HG03558 (cell line): ENCODE results near the gene ADGRE3.
A peak's percentile ranks its signal among the peaks of the same experiment; 100 is the strongest.

ENCODE experiments used
- ATAC-seq: cut with Tn5 transposase; IDR thresholded peaks from one replicate; pipeline ENCODE4 v1.9.1; 2021; ENCODE audit warnings: moderate number of reproducible peaks; ENCODE audit not compliant: unreplicated experiment; ENCODE audit errors: extremely low read depth

Gene ADGRE3, protein sequence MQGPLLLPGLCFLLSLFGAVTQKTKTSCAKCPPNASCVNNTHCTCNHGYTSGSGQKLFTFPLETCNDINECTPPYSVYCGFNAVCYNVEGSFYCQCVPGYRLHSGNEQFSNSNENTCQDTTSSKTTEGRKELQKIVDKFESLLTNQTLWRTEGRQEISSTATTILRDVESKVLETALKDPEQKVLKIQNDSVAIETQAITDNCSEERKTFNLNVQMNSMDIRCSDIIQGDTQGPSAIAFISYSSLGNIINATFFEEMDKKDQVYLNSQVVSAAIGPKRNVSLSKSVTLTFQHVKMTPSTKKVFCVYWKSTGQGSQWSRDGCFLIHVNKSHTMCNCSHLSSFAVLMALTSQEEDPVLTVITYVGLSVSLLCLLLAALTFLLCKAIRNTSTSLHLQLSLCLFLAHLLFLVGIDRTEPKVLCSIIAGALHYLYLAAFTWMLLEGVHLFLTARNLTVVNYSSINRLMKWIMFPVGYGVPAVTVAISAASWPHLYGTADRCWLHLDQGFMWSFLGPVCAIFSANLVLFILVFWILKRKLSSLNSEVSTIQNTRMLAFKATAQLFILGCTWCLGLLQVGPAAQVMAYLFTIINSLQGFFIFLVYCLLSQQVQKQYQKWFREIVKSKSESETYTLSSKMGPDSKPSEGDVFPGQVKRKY

DNA sequence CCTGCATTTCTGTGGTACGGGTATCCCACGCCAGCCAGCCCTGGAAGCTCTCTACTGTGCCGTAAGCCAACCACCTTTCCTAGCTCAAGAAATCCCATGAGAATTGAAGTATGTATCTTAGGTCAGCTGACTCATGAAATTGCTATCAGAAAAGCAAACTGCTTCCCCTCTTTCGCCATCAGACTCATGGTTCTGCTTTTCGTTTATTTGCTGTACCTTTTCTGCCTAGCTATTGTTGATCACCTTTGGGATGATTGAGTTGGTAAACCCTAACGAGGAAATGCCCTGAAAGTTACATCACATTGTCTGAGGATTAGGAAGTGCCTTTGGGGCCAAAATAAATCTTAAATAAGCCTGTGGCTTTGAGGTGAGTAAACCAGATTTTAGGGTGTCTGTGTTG lies at the start of gene ADGRE3:
Gene ADGRE3, minus strand, starts transcription at position 81 of the 400 bp plus-strand sequence. Its CDS starts 74 bp downstream, at position 7.
- no peak for ATAC-seq

DNA sequence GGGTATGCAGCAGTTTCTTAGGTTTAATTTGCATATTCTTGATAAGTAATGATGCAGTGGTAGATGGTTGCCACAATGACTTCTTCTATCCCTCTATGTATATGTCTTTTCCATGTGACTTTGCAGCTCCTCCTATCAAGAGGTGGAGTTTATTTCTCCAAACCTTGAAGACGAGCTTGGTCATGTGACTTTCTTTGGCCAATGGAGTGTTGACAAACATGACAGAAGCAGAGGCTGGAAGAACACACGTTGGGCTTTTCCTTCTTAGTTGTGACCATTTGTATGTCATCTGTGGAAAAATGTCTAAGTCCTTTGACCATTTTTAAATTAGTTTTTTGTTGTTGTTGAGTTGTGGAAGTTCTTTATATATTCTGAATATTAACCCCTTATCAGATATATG lies 47.5 kb upstream of the ADGRE3 start:
- ATAC-seq, result no peak

DNA sequence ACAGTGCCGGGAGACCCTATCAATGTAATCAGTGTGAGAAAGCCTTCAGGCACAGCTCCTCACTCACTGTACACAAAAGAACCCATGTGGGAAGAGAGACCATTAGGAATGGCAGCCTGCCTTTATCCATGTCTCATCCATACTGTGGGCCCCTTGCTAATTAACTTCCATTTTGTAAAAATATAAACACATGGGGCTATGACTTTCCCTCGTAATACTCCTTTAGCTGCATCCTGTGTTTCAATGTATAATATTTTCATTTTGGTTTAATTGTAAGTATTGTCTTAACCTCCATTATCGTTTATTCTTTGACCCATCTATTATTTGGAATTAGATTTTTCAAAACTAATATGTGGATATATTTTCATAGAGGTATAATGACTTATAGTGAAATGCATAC lies 44.5 kb upstream of the ADGRE3 start:
- no peak for ATAC-seq

DNA sequence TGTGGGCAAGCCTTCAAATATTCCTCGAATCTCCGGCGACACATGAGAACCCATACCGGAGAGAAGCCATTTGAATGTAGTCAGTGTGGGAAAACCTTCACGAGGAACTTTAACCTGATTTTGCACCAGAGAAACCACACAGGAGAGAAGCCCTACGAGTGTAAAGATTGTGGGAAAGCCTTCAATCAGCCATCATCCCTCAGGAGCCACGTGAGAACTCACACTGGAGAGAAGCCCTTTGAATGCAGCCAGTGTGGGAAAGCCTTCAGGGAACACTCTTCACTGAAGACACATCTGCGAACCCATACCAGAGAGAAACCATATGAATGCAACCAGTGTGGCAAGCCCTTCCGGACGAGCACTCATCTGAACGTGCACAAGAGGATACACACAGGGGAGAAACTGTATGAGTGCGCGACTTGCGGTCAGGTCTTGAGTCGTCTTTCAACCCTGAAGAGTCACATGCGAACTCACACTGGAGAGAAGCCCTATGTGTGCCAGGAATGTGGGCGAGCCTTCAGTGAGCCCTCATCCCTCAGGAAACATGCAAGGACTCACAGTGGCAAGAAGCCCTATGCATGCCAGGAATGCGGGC lies 44.0 kb upstream of the ADGRE3 start:
- no peak for ATAC-seq

DNA sequence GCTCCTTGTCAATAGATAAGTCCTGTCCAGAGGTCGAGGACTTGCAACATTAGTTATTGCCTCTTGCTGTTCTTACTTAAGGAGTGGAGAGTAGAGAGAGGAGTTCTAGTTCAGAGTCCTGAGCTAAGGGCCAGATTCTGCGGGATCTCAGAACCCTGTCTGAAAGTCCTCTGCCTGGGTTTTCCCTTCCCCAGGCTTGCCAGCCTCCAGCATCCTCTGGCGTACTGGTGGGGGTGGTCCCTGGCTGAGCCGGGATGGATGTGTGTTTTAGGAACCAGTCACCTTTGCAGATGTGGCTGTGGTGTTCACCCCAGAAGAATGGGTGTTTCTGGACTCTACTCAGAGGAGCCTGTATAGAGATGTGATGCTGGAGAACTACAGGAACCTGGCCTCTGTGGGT lies 41.2 kb upstream of the ADGRE3 start:
- ATAC-seq, result no peak

- no peak for ATAC-seq
Observed at GRCh38 chr19:14704450-14704849, 29.8 kb upstream of the ADGRE3 start.

DNA sequence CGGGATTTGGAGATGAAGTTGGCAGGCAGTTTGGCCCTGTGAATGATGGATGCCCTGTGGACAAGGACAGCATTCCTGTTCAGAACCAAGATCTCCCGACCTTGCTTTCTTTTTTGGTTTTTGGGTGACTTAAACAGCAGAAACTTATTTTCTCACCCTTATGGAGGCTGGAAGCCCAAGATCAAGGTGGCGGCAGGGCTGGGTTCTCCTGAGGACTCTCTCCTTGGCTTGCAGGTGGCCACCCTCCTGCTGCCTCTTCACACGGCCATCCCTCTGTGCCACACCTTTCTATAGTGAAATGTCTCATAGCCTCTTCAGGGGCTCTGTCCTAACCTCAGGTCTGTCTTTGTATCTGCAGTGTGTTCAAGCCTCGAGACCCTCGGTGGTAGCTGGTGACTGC lies 29.2 kb upstream of the ADGRE3 start:
- ATAC-seq, result no peak

DNA sequence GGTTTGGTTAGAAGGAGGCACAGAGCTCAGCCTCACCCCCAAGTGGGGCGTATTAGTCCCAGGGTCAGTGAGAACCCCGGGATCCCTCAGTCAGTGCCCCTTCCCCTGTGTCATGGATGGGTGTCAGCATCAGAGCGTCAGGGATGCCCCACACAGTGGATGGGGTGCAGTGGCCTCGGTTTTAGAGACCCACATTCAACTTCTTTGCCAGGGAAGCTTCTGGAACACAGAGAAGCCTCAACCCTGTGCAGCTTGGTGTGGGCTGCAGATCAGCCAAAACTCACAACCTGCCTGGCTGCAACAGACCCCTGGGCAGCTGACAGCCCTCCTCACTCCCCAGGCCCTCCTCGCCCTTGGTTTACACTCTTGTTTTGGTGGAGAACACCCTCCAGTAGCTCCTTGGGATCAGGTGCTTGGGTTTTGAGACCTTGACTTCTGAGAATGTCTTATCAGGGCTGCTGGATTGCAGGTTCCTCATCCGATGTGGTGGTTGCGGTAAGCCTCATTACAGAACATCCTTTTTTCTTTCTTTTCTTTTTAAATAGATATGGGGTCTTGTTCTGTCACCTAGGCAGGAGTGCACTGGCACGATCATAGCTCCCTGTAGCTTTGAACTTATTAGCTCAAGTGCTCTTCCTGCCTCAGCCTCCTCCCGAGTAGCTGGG lies 26.2 kb upstream of the ADGRE3 start:
- ATAC-seq, result no peak

DNA sequence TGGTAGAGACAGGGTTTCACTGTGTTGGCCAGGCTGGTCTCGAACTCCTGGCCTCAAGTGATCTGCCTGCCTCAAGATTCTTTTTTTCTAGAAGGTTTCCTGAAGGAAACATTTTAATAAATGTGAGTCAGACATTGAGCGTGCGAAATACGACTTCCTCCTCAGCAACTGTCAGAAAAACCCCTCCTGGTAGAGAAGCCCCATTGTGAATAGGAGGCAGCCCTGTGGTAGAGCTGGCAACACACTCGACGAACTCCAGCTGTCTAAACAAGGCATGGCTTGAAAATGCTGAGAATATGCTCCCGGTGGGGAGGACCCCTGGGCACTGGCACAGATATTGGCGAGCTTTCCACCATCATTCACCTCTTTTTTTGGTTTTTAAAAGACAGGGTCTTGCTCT lies 25.0 kb upstream of the ADGRE3 start:
- ATAC-seq, result no peak

GRCh38 chr19:14695471-14695870 lies 20.8 kb upstream of the ADGRE3 start:
- no peak for ATAC-seq

DNA sequence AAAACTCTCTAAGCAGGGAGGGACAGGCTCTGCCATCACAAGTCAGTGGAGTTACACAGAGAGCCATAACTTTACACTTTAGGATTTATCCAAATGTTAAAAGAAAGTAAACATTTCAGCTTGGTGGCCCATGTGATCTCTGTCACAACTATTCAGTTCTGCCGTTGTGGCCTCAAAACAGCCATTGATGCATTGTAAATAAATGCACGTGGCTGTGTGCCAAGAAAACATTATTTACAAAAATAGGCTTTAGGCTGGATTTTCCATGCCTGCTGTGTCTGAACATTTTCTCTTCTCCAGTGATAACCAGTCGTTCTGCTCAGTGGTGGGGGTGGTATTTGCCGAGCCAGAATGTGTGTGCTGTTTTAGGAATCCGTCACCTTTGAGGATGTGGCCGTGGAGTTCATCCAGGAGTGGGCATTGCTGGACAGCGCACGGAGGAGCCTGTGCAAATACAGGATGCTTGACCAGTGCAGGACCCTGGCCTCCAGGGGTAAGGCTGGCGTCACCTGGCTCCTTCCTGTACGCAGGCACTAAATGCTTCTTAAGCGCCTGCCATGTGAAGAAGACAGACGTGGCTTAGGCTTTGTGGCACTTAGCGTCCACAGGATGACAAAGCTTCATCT lies 20.1 kb upstream of the ADGRE3 start:
- ATAC-seq, result no peak

- peak; percentile 72 for ATAC-seq
Observed at GRCh38 chr19:14689598-14690503, 15.2 kb upstream of the ADGRE3 start, which contains the start of gene ZNF333. ZNF333 (plus strand) TSS chr19:14690048; CDS start chr19:14693492, 3,444 bp downstream.

DNA sequence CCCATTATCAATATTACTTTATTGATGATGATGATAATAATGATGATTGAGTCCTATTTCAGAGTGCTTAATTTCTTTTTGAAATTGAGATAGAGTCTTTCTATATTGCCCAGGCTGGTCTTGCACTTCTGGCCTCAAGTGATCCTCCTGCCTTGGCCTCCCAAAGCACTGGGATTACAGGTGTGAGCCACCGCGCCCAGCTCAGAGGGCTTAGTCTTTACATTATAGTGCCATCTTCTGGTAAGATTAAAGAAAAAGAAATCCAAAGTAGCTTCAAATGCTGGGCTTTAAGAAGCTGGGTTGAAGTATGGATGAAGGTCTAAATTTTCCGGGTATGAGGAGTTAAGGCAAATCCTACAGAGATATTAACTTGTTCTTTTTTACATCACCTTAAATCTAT lies 11.8 kb upstream of the ADGRE3 start:
- ATAC-seq, result no peak

GRCh38 chr19:14683439-14683838 lies 8.8 kb upstream of the ADGRE3 start:
- no peak for ATAC-seq

DNA sequence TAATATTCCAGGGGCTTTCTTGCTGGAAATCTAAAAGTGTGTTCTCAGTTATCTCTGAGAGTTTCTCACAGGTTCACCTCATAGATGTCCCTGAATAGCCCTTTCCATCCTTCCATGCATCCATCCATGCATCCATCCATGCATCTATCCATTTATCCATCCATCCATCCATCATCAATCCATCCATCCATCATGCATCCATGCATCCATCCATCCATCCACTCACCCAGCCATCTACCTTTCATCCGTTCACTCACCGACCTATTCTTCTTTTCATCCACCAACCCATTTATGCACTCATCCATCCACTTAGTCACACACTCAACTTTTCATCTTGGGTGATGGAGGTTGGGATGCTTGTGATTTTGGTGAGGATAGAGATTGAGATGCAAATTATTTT lies 7.4 kb upstream of the ADGRE3 start:
- no peak for ATAC-seq

GRCh38 chr19:14678199-14678598 lies 3.6 kb upstream of the ADGRE3 start:
- no peak for ATAC-seq

- no peak for ATAC-seq
Observed at GRCh38 chr19:14677464-14677863, 2.8 kb upstream of the ADGRE3 start.

- no peak for ATAC-seq
Observed at GRCh38 chr19:14676762-14677161, 2.1 kb upstream of the ADGRE3 start.

GRCh38 chr19:14673088-14673487 lies 1.6 kb downstream of the ADGRE3 start:
- ATAC-seq, result no peak
